Epithelial cell of esophagus (primary cell): ENCODE results near the gene SLIT3.

ENCODE experiments used
- DNase-seq: peaks from one replicate; pipeline ENCODE4 v3.0.0; 2010; ENCODE audit warnings: low read depth
- H3K4me3 ChIP-seq: 2 replicates; pipeline ENCODE4 v1.5.1; 2011; ENCODE audit warnings: mild to moderate bottlenecking, low read length, control low read depth
- TF ChIP-seq, protein P1 (sequence below): IDR thresholded peaks from 2 replicates; pipeline ENCODE4 v1.5.1; 2011; ENCODE audit warnings: low read depth, mild to moderate bottlenecking, low read length, control low read depth, inconsistent platforms; ENCODE audit not compliant: insufficient read depth; ENCODE audit errors: missing control alignments

The SLIT3 gene

GRCh38 chr5:169286572-169287300 is 14.2 kb downstream of the SLIT3 start:
- H3K4me3 ChIP-seq: no peak overlapping the region
- DNase-seq: no peak
- TF ChIP-seq, protein P1, sequence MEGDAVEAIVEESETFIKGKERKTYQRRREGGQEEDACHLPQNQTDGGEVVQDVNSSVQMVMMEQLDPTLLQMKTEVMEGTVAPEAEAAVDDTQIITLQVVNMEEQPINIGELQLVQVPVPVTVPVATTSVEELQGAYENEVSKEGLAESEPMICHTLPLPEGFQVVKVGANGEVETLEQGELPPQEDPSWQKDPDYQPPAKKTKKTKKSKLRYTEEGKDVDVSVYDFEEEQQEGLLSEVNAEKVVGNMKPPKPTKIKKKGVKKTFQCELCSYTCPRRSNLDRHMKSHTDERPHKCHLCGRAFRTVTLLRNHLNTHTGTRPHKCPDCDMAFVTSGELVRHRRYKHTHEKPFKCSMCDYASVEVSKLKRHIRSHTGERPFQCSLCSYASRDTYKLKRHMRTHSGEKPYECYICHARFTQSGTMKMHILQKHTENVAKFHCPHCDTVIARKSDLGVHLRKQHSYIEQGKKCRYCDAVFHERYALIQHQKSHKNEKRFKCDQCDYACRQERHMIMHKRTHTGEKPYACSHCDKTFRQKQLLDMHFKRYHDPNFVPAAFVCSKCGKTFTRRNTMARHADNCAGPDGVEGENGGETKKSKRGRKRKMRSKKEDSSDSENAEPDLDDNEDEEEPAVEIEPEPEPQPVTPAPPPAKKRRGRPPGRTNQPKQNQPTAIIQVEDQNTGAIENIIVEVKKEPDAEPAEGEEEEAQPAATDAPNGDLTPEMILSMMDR: no peak

- TF ChIP-seq, protein P1: no peak
- DNase-seq: no peak
- H3K4me3 ChIP-seq: no peak overlapping the region
These were observed 17.1 kb downstream of the SLIT3 start for GRCh38 chr5:169283887-169284286.

DNA sequence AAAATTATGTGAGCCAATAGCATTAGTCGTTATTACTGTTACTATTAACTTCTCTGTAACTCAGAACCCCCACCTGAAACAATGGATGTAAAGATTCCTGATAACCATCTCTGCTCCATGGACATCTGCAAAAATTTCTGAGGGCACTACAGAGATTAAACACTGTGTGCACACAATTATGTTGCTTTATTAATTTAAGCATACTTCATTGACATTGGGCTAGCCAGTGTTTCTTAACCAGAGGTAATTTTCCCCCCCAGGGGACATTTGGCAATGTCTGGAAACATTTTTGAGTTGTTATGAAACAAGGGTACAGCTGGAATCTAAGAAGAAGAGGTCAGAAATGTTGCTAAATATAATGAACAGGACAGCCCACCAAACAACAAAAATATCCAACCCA is 19.3 kb downstream of the SLIT3 start:
- TF ChIP-seq, protein P1: no peak

GRCh38 chr5:169280696-169281095 is 20.2 kb downstream of the SLIT3 start:
- TF ChIP-seq, protein P1: no peak
- DNase-seq: no peak
- no peak overlapping the region for H3K4me3 ChIP-seq

More for the DNA sequence above, 19.3 kb downstream of the SLIT3 start:
- DNase-seq: no peak
- no peak overlapping the region for H3K4me3 ChIP-seq

GRCh38 chr5:169280286-169280685 is 20.7 kb downstream of the SLIT3 start:
- no peak for DNase-seq
- no peak overlapping the region for H3K4me3 ChIP-seq
- TF ChIP-seq, protein P1: no peak

GRCh38 chr5:169279125-169279524 is 21.8 kb downstream of the SLIT3 start:
- TF ChIP-seq, protein P1: no peak
- DNase-seq: no peak
- no peak overlapping the region for H3K4me3 ChIP-seq

- TF ChIP-seq, protein P1: no peak
- H3K4me3 ChIP-seq: no peak overlapping the region
- DNase-seq: no peak
These were observed 27.1 kb downstream of the SLIT3 start for GRCh38 chr5:169273881-169274280.
